HCT116 (cell line): ENCODE measurements around the gene PHACTR1. TPM values are rescaled to one million over a fixed set of nuclear protein-coding genes. Genes with fewer than 3 reads are reported as not detected.

Experiments
- ATAC-seq: fragments of 200-7000 bp; cut with Tn5 transposase; 2 replicates; pipeline ENCODE4 v1.9.1; 2020; ENCODE audit warnings: mild to moderate bottlenecking, moderate library complexity
- BruUV-seq: library from RNA; stranded (reverse); fragments of 400-500 nt; replicated peaks from 2 replicates; lab custom pipeline; 2021; lab: Mats Ljungman, UMichigan
- CTCF ChIA-PET: fragments of 300-600 bp; sonication (Branson Sonifier 250); formaldehyde crosslinking; loops from one replicate; lab custom pipeline; 2021; ENCODE audit warnings: antibody characterized with exemption; lab: Charles Lee
- POLR2A ChIA-PET: fragments of 300-600, 350-600 bp; sonication (Branson Sonifier 250); formaldehyde crosslinking; loops from one replicate; lab custom pipeline; 2021; ENCODE audit warnings: antibody characterized with exemption; lab: Charles Lee
- RAD21 ChIA-PET, 2 experiments: fragments of 300-600 bp; sonication (Branson Sonifier 250); formaldehyde crosslinking; loops; one replicate each; lab custom pipeline; 2023; ENCODE audit warnings: low total read pairs in 2 of 2; ENCODE audit not compliant: uncharacterized antibody in 2 of 2, unreplicated experiment in 2 of 2, low non-redundant PET in 1 of 2; lab: Charles Lee
- DNase-seq: peaks from one replicate; pipeline ENCODE4 v3.0.0-alpha.2; 2010; ENCODE audit warnings: low read depth, low spot score
- H2AFZ ChIP-seq: fragments of 200-600 bp; shearing (Covaris generic), sonication (generic); 2 replicates; pipeline ENCODE4 v1.6.1; 2017; ENCODE audit warnings: low read depth, mixed run types, mixed read lengths, antibody characterized with exemption, low read length; ENCODE audit not compliant: poor library complexity, severe bottlenecking
- H3K27ac ChIP-seq: 2 replicates; pipeline ENCODE4 v1.5.1; 2012; ENCODE audit warnings: low read depth, low read length
- H3K27me3 ChIP-seq: fragments of 200-600 bp; sonication (generic); 2 replicates; pipeline ENCODE4 v1.6.1; 2016; ENCODE audit warnings: mixed run types, low read length, mixed read lengths; ENCODE audit not compliant: insufficient read depth
- H3K36me3 ChIP-seq, 2 experiments: fragments of 200-500 bp in 1 of 2; fragments of 200-600 bp in 1 of 2; sonication (Bioruptor generic) in 1 of 2; sonication (generic) in 1 of 2; 2 replicates each; pipeline versions ENCODE4 v1.5.1 to v1.6.1; 2014 to 2016; ENCODE audit warnings: low read length in 2 of 2, inconsistent platforms in 1 of 2, mixed read lengths in 1 of 2, mixed run types in 1 of 2; ENCODE audit not compliant: insufficient read depth in 2 of 2, control insufficient read depth in 1 of 2
- H3K4me1 ChIP-seq, 2 experiments: fragments of 200-600 bp in 1 of 2; sonication (generic) in 1 of 2; 2 replicates each; pipeline versions ENCODE4 v1.5.1 to v1.6.1; 2012 to 2017; ENCODE audit warnings: low read length in 2 of 2, inconsistent platforms in 1 of 2, mild to moderate bottlenecking in 1 of 2, mixed read lengths in 1 of 2, mixed run types in 1 of 2, moderate library complexity in 1 of 2; ENCODE audit not compliant: insufficient read depth in 2 of 2, control insufficient read depth in 1 of 2
- H3K4me2 ChIP-seq: fragments of 200-600 bp; sonication (generic); 2 replicates; pipeline ENCODE4 v1.6.1; 2017; ENCODE audit warnings: mixed run types, low read length, mixed read lengths
- H3K4me3 ChIP-seq, 2 experiments: fragments of 200-600 bp in 1 of 2; sonication (generic) in 1 of 2; replicated peaks in 1 of 2; 2 replicates each; pipeline ENCODE4 v1.5.1; 2011 to 2016; ENCODE audit warnings: low read length in 2 of 2, control low read depth in 1 of 2, low read depth in 1 of 2, mild to moderate bottlenecking in 1 of 2, mixed read lengths in 1 of 2, mixed run types in 1 of 2
- H3K79me2 ChIP-seq: fragments of 200-600 bp; sonication (generic); 2 replicates; pipeline ENCODE4 v1.6.1; 2017; ENCODE audit warnings: mild to moderate bottlenecking, mixed run types, low read length, moderate library complexity, mixed read lengths; ENCODE audit not compliant: insufficient read depth
- H3K9ac ChIP-seq: fragments of 200-600 bp; sonication (generic); 2 replicates; pipeline ENCODE4 v1.6.1; 2016; ENCODE audit warnings: low read length, mixed read lengths
- H3K9me2 ChIP-seq: fragments of 200-600 bp; sonication (generic), shearing (Covaris generic); 2 replicates; pipeline ENCODE4 v1.6.1; 2017; ENCODE audit warnings: mixed run types, mild to moderate bottlenecking, moderate library complexity; ENCODE audit not compliant: insufficient read depth
- H3K9me3 ChIP-seq, 2 experiments: fragments of 200-500 bp in 1 of 2; fragments of 200-600 bp in 1 of 2; sonication (Bioruptor generic) in 1 of 2; sonication (generic) in 1 of 2; 2 replicates each; pipeline ENCODE4 v1.6.1; 2014 to 2017; ENCODE audit warnings: low read length in 2 of 2, mixed read lengths in 2 of 2, inconsistent platforms in 1 of 2, low read depth in 1 of 2, mild to moderate bottlenecking in 1 of 2, mixed run types in 1 of 2, moderate library complexity in 1 of 2; ENCODE audit not compliant: control insufficient read depth in 1 of 2, insufficient read depth in 1 of 2
- H4K20me1 ChIP-seq: fragments of 200-600 bp; sonication (generic), shearing (Covaris generic); 2 replicates; pipeline ENCODE4 v1.6.1; 2017; ENCODE audit warnings: mixed run types, mild to moderate bottlenecking, moderate library complexity; ENCODE audit not compliant: insufficient read depth
- CBX3 ChIP-seq: IDR thresholded peaks from 2 replicates; pipeline ENCODE4 v1.6.1; 2012; ENCODE audit warnings: low read depth
- CEBPB ChIP-seq: IDR thresholded peaks from 2 replicates; pipeline ENCODE4 v1.6.1; 2012; ENCODE audit warnings: low read depth
- EZH2phosphoT487 ChIP-seq: fragments of 200-600 bp; IDR thresholded peaks from 2 replicates; pipeline ENCODE4 v1.6.1; 2018; ENCODE audit warnings: antibody characterized with exemption, borderline replicate concordance
- FOSL1 ChIP-seq: IDR thresholded peaks from 2 replicates; pipeline ENCODE4 v1.6.1; 2012; ENCODE audit warnings: low read depth
- JUND ChIP-seq: IDR thresholded peaks from 2 replicates; pipeline ENCODE4 v1.6.1; 2012
- RAD21 ChIP-seq: IDR thresholded peaks from 2 replicates; pipeline ENCODE4 v1.6.1; 2012; ENCODE audit warnings: low read depth, mild to moderate bottlenecking
- SIN3A ChIP-seq: IDR thresholded peaks from 2 replicates; pipeline ENCODE4 v1.6.1; 2012; ENCODE audit warnings: low read depth
- ZNF274 ChIP-seq: fragments of 200-500 bp; sonication (Bioruptor generic); IDR thresholded peaks from 2 replicates; pipeline ENCODE4 v1.6.1; 2014; ENCODE audit warnings: mild to moderate bottlenecking, low read depth, low read length, inconsistent platforms
- intact Hi-C: fragments of 100-400 bp; cut with micrococcal nuclease; formaldehyde crosslinking; loops from 2 replicates; pipeline ENCODE4 v1.10.0; 2022
- total RNA-seq: library from RNA; stranded (reverse); gene quantifications from one replicate; pipeline ENCODE4 v1.2.1, GENCODE V29; 2021; ENCODE audit not compliant: unreplicated experiment
- TF ChIP-seq, protein P1 (sequence below), 3 experiments: fragments of 200-600 bp in 1 of 3; sonication (generic) in 1 of 3; IDR thresholded peaks in 2 of 3; conservative IDR thresholded peaks in 1 of 3; 2 replicates each; pipeline ENCODE4 v1.5.1; 2012 to 2017; ENCODE audit warnings: low read depth in 2 of 3, low read length in 2 of 3, antibody characterized with exemption in 1 of 3, borderline replicate concordance in 1 of 3, control low read depth in 1 of 3, mild to moderate bottlenecking in 1 of 3, mixed read lengths in 1 of 3, mixed run types in 1 of 3, moderate library complexity in 1 of 3; ENCODE audit not compliant: insufficient read depth in 1 of 3
- TF ChIP-seq, protein P2 (sequence below): IDR thresholded peaks from 2 replicates; pipeline ENCODE4 v1.6.1; 2011; ENCODE audit warnings: mild to moderate bottlenecking, low read length, moderate library complexity; ENCODE audit not compliant: insufficient replicate concordance; ENCODE audit errors: extremely low read depth

The PHACTR1 gene
- total RNA-seq, 1 experiment from 2014 or later: 0.17 TPM

DNA sequence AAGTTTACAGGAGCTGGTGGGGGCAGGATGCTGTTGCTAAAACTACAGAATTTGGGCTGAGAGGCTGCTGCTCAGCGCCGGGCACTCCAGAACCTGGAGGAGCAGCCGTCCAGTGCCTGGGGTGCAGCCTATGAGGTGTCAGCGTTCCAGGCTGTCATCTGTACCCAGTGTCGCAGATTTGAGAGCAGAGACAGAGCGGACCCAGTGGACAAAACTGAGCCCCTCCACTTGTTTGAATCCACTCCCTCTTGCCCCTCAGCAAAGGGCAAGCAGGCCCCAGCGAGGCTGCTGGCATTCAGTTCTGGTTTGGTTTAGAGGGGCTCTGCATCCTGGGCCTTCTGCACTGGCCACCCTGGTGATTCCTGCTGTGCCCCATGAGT lies 467.5 kb downstream of the PHACTR1 start:
- peaks cover 48% of the 10 kb centered on the region for H3K27me3 ChIP-seq
- no peak overlapping the region for H2AFZ ChIP-seq
- no peak for DNase-seq
- POLR2A ChIA-PET: no interaction called here
- no peaks in the 10 kb centered on the region for H4K20me1 ChIP-seq
- H3K79me2 ChIP-seq: no peaks in the 10 kb centered on the region
- RAD21 ChIA-PET: no interaction called here
- intact Hi-C loops: no loop called here
- H3K36me3 ChIP-seq: no peaks in the 10 kb centered on the region
- CTCF ChIA-PET: no interaction called here
- no peak overlapping the region for H3K27ac ChIP-seq
- no peaks in the 10 kb centered on the region for H3K9me2 ChIP-seq
- no peak for TF ChIP-seq RAD21
- no peak for TF ChIP-seq EZH2phosphoT487
- no peak for TF ChIP-seq ZNF274
- no peak for TF ChIP-seq JUND
- no peak for TF ChIP-seq SIN3A
- no peak for TF ChIP-seq CEBPB
- no peak for ATAC-seq
- H3K4me3 ChIP-seq: no peak overlapping the region
- H3K4me2 ChIP-seq: no peak overlapping the region
- no TSS peak for BruUV-seq
- H3K9me3 ChIP-seq: no peaks in the 10 kb centered on the region
- H3K4me1 ChIP-seq: no peaks in the 10 kb centered on the region
- no peak overlapping the region for H3K9ac ChIP-seq

DNA sequence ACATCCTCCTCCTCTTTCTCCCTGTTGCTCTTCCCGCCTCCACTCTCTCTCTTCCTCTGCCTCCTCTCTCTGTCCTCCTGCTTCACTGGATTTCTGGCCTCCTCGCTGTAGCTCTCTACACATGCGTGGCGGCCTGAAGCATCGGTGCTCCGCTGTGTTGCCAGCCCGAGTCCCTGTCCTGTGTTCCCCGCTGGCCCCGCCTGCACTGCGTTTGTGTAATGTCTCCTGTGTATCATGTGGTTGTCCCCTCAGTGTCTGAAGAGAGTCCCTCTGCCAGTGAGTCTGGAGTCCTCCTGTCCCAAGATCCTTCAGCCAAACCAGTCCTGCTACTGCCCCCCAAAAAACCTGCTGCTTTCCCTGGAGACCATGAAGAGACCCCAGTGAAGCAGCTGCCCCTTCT lies 468.0 kb downstream of the PHACTR1 start:
- TF ChIP-seq, protein P1, sequence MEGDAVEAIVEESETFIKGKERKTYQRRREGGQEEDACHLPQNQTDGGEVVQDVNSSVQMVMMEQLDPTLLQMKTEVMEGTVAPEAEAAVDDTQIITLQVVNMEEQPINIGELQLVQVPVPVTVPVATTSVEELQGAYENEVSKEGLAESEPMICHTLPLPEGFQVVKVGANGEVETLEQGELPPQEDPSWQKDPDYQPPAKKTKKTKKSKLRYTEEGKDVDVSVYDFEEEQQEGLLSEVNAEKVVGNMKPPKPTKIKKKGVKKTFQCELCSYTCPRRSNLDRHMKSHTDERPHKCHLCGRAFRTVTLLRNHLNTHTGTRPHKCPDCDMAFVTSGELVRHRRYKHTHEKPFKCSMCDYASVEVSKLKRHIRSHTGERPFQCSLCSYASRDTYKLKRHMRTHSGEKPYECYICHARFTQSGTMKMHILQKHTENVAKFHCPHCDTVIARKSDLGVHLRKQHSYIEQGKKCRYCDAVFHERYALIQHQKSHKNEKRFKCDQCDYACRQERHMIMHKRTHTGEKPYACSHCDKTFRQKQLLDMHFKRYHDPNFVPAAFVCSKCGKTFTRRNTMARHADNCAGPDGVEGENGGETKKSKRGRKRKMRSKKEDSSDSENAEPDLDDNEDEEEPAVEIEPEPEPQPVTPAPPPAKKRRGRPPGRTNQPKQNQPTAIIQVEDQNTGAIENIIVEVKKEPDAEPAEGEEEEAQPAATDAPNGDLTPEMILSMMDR (IDR thresholded peaks at IDR 0.05 in 2 of 3, conservative IDR thresholded peaks at IDR 0.05 in 1 of 3; ENCODE audit: borderline replicate concordance in 1 of 3, insufficient read depth in 1 of 3, low read depth in 2 of 3, low read length in 2 of 3): no peak
- TF ChIP-seq, protein P2, sequence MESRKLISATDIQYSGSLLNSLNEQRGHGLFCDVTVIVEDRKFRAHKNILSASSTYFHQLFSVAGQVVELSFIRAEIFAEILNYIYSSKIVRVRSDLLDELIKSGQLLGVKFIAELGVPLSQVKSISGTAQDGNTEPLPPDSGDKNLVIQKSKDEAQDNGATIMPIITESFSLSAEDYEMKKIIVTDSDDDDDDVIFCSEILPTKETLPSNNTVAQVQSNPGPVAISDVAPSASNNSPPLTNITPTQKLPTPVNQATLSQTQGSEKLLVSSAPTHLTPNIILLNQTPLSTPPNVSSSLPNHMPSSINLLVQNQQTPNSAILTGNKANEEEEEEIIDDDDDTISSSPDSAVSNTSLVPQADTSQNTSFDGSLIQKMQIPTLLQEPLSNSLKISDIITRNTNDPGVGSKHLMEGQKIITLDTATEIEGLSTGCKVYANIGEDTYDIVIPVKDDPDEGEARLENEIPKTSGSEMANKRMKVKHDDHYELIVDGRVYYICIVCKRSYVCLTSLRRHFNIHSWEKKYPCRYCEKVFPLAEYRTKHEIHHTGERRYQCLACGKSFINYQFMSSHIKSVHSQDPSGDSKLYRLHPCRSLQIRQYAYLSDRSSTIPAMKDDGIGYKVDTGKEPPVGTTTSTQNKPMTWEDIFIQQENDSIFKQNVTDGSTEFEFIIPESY: no peak
- TF ChIP-seq CBX3 (no peak), FOSL1 (no peak)
- no peak overlapping the region for H3K4me2 ChIP-seq
- H3K27ac ChIP-seq: no peak overlapping the region
- no peak overlapping the region for H3K9ac ChIP-seq
- no peaks in the 10 kb centered on the region for H3K9me2 ChIP-seq
- no peaks in the 10 kb centered on the region for H4K20me1 ChIP-seq
- peaks cover 50% of the 10 kb centered on the region for H3K27me3 ChIP-seq
- H3K4me1 ChIP-seq: no peaks in the 10 kb centered on the region
- H3K36me3 ChIP-seq: no peaks in the 10 kb centered on the region
- no peak for ATAC-seq
- RAD21 ChIA-PET: no interaction called here
- CTCF ChIA-PET: no interaction called here
- no peak overlapping the region for H3K4me3 ChIP-seq
- no peaks in the 10 kb centered on the region for H3K79me2 ChIP-seq
- no peak overlapping the region for H2AFZ ChIP-seq
- BruUV-seq: no TSS peak
- POLR2A ChIA-PET: no interaction called here
- DNase-seq: no peak
- no peaks in the 10 kb centered on the region for H3K9me3 ChIP-seq
- intact Hi-C loops: no loop called here
